SK-N-MC (cell line): ENCODE measurements around the gene C1orf116.

ENCODE experiments used
- DNase-seq: peaks from one replicate; pipeline ENCODE4 v3.0.0-alpha.2; 2011; ENCODE audit warnings: low read depth, low spot score
- H3K27ac ChIP-seq: fragments of 200-600 bp; sonication (generic); 2 replicates; pipeline ENCODE4 v1.5.1; 2016; ENCODE audit warnings: mixed run types
- H3K36me3 ChIP-seq: fragments of 200-600 bp; sonication (generic); 2 replicates; pipeline ENCODE4 v1.6.1; 2017; ENCODE audit warnings: antibody characterized with exemption, low read length, mixed read lengths; ENCODE audit not compliant: insufficient read depth
- H3K4me3 ChIP-seq: fragments of 200-600 bp; sonication (generic); 2 replicates; pipeline ENCODE4 v1.5.1; 2016
- H3K9ac ChIP-seq: fragments of 200-600 bp; sonication (generic); 2 replicates; pipeline ENCODE4 v1.8.0; 2017; ENCODE audit warnings: mixed run types, mixed read lengths; ENCODE audit not compliant: insufficient read length
- H3K9me3 ChIP-seq: fragments of 200-600 bp; sonication (generic); 2 replicates; pipeline ENCODE4 v1.6.1; 2017; ENCODE audit warnings: low read depth, mild to moderate bottlenecking, antibody characterized with exemption, low read length, moderate library complexity, mixed read lengths
- EZH2 ChIP-seq: fragments of 200-600 bp; sonication (generic); IDR thresholded peaks from one replicate; pipeline ENCODE4 v1.6.1; 2017; ENCODE audit warnings: antibody characterized with exemption
- FOXP2 ChIP-seq: optimal IDR thresholded peaks from 2 replicates; pipeline ENCODE3; 2011; ENCODE audit warnings: mild to moderate bottlenecking, moderate library complexity; ENCODE audit not compliant: insufficient read depth; ENCODE audit errors: extremely low read length, control extremely low read depth
- POLR2AphosphoS5 ChIP-seq: IDR thresholded peaks from 2 replicates; pipeline ENCODE4 v1.6.1; 2012; ENCODE audit warnings: mild to moderate bottlenecking, low read depth, low read length, borderline replicate concordance

C1orf116 gene

GRCh38 chr1:207020709-207021107, 11.8 kb downstream of the C1orf116 start:
- Histone ChIP-seq H3K36me3 (no peaks in the 10 kb centered on the region), H3K27ac (no peak overlapping the region), H3K9me3 (no peaks in the 10 kb centered on the region), H3K4me3 (no peak overlapping the region), H3K9ac (no peak overlapping the region)
- DNase-seq, result no peak
- TF ChIP-seq EZH2, result no peak
- TF ChIP-seq POLR2AphosphoS5, result no peak
- TF ChIP-seq FOXP2, result no peak

GRCh38 chr1:207020065-207020708, 12.4 kb downstream of the C1orf116 start:
- TF ChIP-seq FOXP2, result no peak
- no peak for TF ChIP-seq POLR2AphosphoS5
- TF ChIP-seq EZH2, result no peak
- H3K9me3 ChIP-seq, result no peaks in the 10 kb centered on the region
- H3K4me3 ChIP-seq, result no peak overlapping the region
- H3K9ac ChIP-seq, result no peak overlapping the region
- no peaks in the 10 kb centered on the region for H3K36me3 ChIP-seq
- DNase-seq, result no peak
- H3K27ac ChIP-seq, result no peak overlapping the region

GRCh38 chr1:207019661-207020060, 12.9 kb downstream of the C1orf116 start:
- no peak overlapping the region for H3K9ac ChIP-seq
- no peaks in the 10 kb centered on the region for H3K9me3 ChIP-seq
- DNase-seq, result no peak
- H3K4me3 ChIP-seq, result no peak overlapping the region
- TF ChIP-seq POLR2AphosphoS5 (no peak), FOXP2 (no peak), EZH2 (no peak)
- no peak overlapping the region for H3K27ac ChIP-seq
- no peaks in the 10 kb centered on the region for H3K36me3 ChIP-seq

GRCh38 chr1:207019161-207019560, 13.4 kb downstream of the C1orf116 start:
- no peak overlapping the region for H3K4me3 ChIP-seq
- DNase-seq, result no peak
- H3K36me3 ChIP-seq, result no peaks in the 10 kb centered on the region
- no peaks in the 10 kb centered on the region for H3K9me3 ChIP-seq
- H3K9ac ChIP-seq, result no peak overlapping the region
- TF ChIP-seq POLR2AphosphoS5 (no peak), FOXP2 (no peak), EZH2 (no peak)
- no peak overlapping the region for H3K27ac ChIP-seq

- no peak overlapping the region for H3K4me3 ChIP-seq
- DNase-seq, result no peak
Observed at GRCh38 chr1:207018707-207019106, 13.8 kb downstream of the C1orf116 start.

GRCh38 chr1:207017615-207018559, 14.7 kb downstream of the C1orf116 start:
- H3K36me3 ChIP-seq, result no peaks in the 10 kb centered on the region
- no peak overlapping the region for H3K4me3 ChIP-seq
- no peaks in the 10 kb centered on the region for H3K9me3 ChIP-seq
- no peak overlapping the region for H3K9ac ChIP-seq
- no peak for TF ChIP-seq EZH2
- TF ChIP-seq FOXP2, result no peak
- no peak overlapping the region for H3K27ac ChIP-seq
- no peak for DNase-seq

More at GRCh38 chr1:207018707-207019106, 13.8 kb downstream of the C1orf116 start:
- H3K27ac ChIP-seq, result no peak overlapping the region
- H3K9ac ChIP-seq, result no peak overlapping the region
- H3K36me3 ChIP-seq, result no peaks in the 10 kb centered on the region
- TF ChIP-seq EZH2, result no peak
- TF ChIP-seq FOXP2, result no peak
- no peak for TF ChIP-seq POLR2AphosphoS5
- H3K9me3 ChIP-seq, result no peaks in the 10 kb centered on the region

GRCh38 chr1:207015791-207016190, 16.8 kb downstream of the C1orf116 start:
- H3K36me3 ChIP-seq, result no peaks in the 10 kb centered on the region
- TF ChIP-seq POLR2AphosphoS5, result no peak
- TF ChIP-seq EZH2, result no peak
- no peaks in the 10 kb centered on the region for H3K9me3 ChIP-seq
- no peak overlapping the region for H3K9ac ChIP-seq
- no peak overlapping the region for H3K27ac ChIP-seq
- no peak for DNase-seq
- no peak overlapping the region for H3K4me3 ChIP-seq

- Histone ChIP-seq H3K9ac (no peak overlapping the region), H3K36me3 (no peaks in the 10 kb centered on the region), H3K4me3 (no peak overlapping the region), H3K27ac (no peak overlapping the region), H3K9me3 (no peaks in the 10 kb centered on the region)
- no peak for TF ChIP-seq POLR2AphosphoS5
- TF ChIP-seq FOXP2, result no peak
- no peak for TF ChIP-seq EZH2
- no peak for DNase-seq
Observed at GRCh38 chr1:207014728-207015127, 17.8 kb downstream of the C1orf116 start.
